WTC11 (cell line): ENCODE measurements around the gene CTNNA1. TPM values are rescaled to one million over a fixed set of nuclear protein-coding genes. Genes with fewer than 3 reads are reported as not detected.
A peak's percentile ranks its signal among the peaks of the same experiment; 100 is the strongest.

Experiments used
- ATAC-seq: fragments of 200-7000 bp; cut with Tn5 transposase; 2 replicates; pipeline ENCODE4 v1.10.0; 2021; ENCODE audit warnings: mild to moderate bottlenecking, moderate library complexity
- CTCF ChIA-PET: fragments of 300-600 bp; sonication (Branson Sonifier 250); formaldehyde crosslinking; loops from one replicate; lab custom pipeline; 2021; ENCODE audit warnings: antibody characterized with exemption; lab: Charles Lee
- POLR2A ChIA-PET: fragments of 350-600 bp; sonication (Branson Sonifier 250); formaldehyde crosslinking; loops from one replicate; lab custom pipeline; 2021; ENCODE audit warnings: antibody characterized with exemption; lab: Charles Lee
- DNase-seq: peaks from one replicate; pipeline ENCODE4 v3.0.0; 2021; ENCODE audit warnings: low spot score
- H3K27ac Mint-ChIP-seq: 2 replicates; pipeline ENCODE4 v1.8.0; 2021; ENCODE audit warnings: mixed read lengths
- H3K27me3 Mint-ChIP-seq: 2 replicates; pipeline ENCODE4 v1.8.0; 2021; ENCODE audit warnings: low read depth, mild to moderate bottlenecking, moderate library complexity, mixed read lengths
- H3K36me3 Mint-ChIP-seq: 2 replicates; pipeline ENCODE4 v1.8.0; 2021; ENCODE audit warnings: mixed read lengths
- H3K4me1 Mint-ChIP-seq: 2 replicates; pipeline ENCODE4 v1.8.0; 2022; ENCODE audit warnings: mixed read lengths
- H3K4me3 Mint-ChIP-seq: 2 replicates; pipeline ENCODE4 v1.8.0; 2021; ENCODE audit warnings: mild to moderate bottlenecking, moderate library complexity, mixed read lengths
- H3K9me3 Mint-ChIP-seq: 2 replicates; pipeline ENCODE4 v1.8.0; 2021; ENCODE audit warnings: mixed read lengths
- ATF1 ChIP-seq: sonication (generic); formaldehyde crosslinking; IDR thresholded peaks from 2 replicates; pipeline ENCODE4 v1.8.1; 2023; ENCODE audit warnings: mild to moderate bottlenecking, moderate library complexity, missing genetic modification reagents
- CREM ChIP-seq: sonication (generic); formaldehyde crosslinking; IDR thresholded peaks from 2 replicates; pipeline ENCODE4 v1.8.1; 2022; ENCODE audit warnings: mild to moderate bottlenecking, missing genetic modification reagents, moderate library complexity
- FOXP1 ChIP-seq: sonication (generic); formaldehyde crosslinking; IDR thresholded peaks from 2 replicates; pipeline ENCODE4 v1.8.0; 2022; ENCODE audit warnings: missing genetic modification reagents, mild to moderate bottlenecking, moderate library complexity, borderline replicate concordance
- IRF2 ChIP-seq: sonication (generic); formaldehyde crosslinking; IDR thresholded peaks from 2 replicates; pipeline ENCODE4 v1.8.0; 2022; ENCODE audit warnings: low read depth, missing genetic modification reagents, borderline replicate concordance
- MYBL2 ChIP-seq: sonication (generic); formaldehyde crosslinking; IDR thresholded peaks from 2 replicates; pipeline ENCODE4 v1.8.1; 2023; ENCODE audit warnings: mild to moderate bottlenecking, moderate library complexity, missing genetic modification reagents
- NR2C2 ChIP-seq: sonication (generic); formaldehyde crosslinking; IDR thresholded peaks from 2 replicates; pipeline ENCODE4 v1.8.0; 2022; ENCODE audit warnings: mild to moderate bottlenecking, missing genetic modification reagents
- OVOL2 ChIP-seq: fragments of 250-450 bp; sonication (Bioruptor Pico); IDR thresholded peaks from 2 replicates; pipeline ENCODE4 v1.9.0; 2021; ENCODE audit warnings: mild to moderate bottlenecking, borderline replicate concordance
- TP53 ChIP-seq: sonication (generic); formaldehyde crosslinking; IDR thresholded peaks from 2 replicates; pipeline ENCODE4 v1.8.1; 2023; ENCODE audit warnings: mild to moderate bottlenecking, missing genetic modification reagents
- ZNF121 ChIP-seq: sonication (generic); formaldehyde crosslinking; IDR thresholded peaks from 2 replicates; pipeline ENCODE4 v1.8.0; 2023; ENCODE audit warnings: missing genetic modification reagents
- ZNF219 ChIP-seq: sonication (generic); formaldehyde crosslinking; IDR thresholded peaks from 2 replicates; pipeline ENCODE4 v1.8.0; 2023; ENCODE audit warnings: missing genetic modification reagents, mild to moderate bottlenecking, borderline replicate concordance
- ZNF263 ChIP-seq: sonication (generic); formaldehyde crosslinking; IDR thresholded peaks from 2 replicates; pipeline ENCODE4 v1.8.1; 2022; ENCODE audit warnings: low read depth, mild to moderate bottlenecking, moderate library complexity, missing genetic modification reagents
- ZNF396 ChIP-seq: fragments of 250-450 bp; sonication (Bioruptor Pico); IDR thresholded peaks from 2 replicates; pipeline ENCODE4 v1.8.0; 2021; ENCODE audit warnings: mild to moderate bottlenecking, moderate library complexity, borderline replicate concordance
- total RNA-seq: library from RNA; stranded (reverse); gene quantifications from 3 replicates; pipeline ENCODE4 v1.2.3, GENCODE V29; 2021
- TF ChIP-seq, protein P1 (sequence below): sonication (generic); formaldehyde crosslinking; IDR thresholded peaks from 2 replicates; pipeline ENCODE4 v1.8.0; 2022; ENCODE audit warnings: mild to moderate bottlenecking, missing genetic modification reagents
- TF ChIP-seq, protein P2 (sequence below): sonication (generic); formaldehyde crosslinking; conservative IDR thresholded peaks from 2 replicates; pipeline ENCODE4 v1.8.1; 2023; ENCODE audit warnings: mild to moderate bottlenecking, low read depth, missing genetic modification reagents, moderate library complexity
- TF ChIP-seq, protein P3 (sequence below): sonication (generic); formaldehyde crosslinking; IDR thresholded peaks from 2 replicates; pipeline ENCODE4 v1.8.1; 2022; ENCODE audit warnings: low read depth, missing genetic modification reagents, borderline replicate concordance
- TF ChIP-seq, protein P4 (sequence below): fragments of 250-450 bp; sonication (Bioruptor Pico); IDR thresholded peaks from 2 replicates; pipeline ENCODE4 v1.9.0; 2021; ENCODE audit warnings: mild to moderate bottlenecking
- TF ChIP-seq, protein P5 (sequence below): sonication (generic); formaldehyde crosslinking; IDR thresholded peaks from 2 replicates; pipeline ENCODE4 v1.8.0; 2023; ENCODE audit warnings: missing genetic modification reagents
- TF ChIP-seq, protein P6 (sequence below): fragments of 250-450 bp; sonication (Bioruptor Pico); IDR thresholded peaks from 2 replicates; pipeline ENCODE4 v1.8.0; 2021; ENCODE audit warnings: mild to moderate bottlenecking

CTNNA1 gene
- total RNA-seq, 1 experiment from 2014 or later: 309 TPM

DNA sequence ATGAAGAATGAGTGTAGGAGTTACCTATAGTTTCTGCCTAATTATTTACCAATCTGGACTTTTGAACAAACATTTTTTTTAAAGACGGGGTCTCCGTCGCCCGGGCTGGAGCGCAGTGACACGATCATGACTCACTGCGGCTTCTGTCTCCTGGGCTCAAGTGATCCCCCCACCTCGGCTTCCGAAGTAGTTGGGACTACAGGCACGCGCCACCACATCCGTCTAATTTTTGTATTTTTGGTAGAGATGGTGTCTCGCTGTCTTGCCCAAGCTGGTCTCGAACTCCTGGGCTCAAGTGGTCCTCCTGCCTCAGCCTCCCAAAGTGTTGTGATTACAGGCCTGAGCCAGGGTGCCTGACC is 1.5 kb downstream of the CTNNA1 start:
- ChIA-PET POLR2A (no interaction called here), CTCF (no interaction called here)
- ATAC-seq (no peak), DNase-seq (no peak)
- Mint-ChIP-seq H3K9me3 (peaks cover 13% of the 10 kb centered on the region), H3K27me3 (no peaks in the 10 kb centered on the region)
- TF ChIP-seq ZNF121 (0 out of 2 replicates have a peak, but pooled peaks have one; percentile 12), OVOL2 (CRISPR knock-in tag) (no peak)
- TF ChIP-seq, all 79 proteins: peak for 1
- peaks cover 44% of the 10 kb centered on the region for H3K4me1 Mint-ChIP-seq
- peaks cover 36% of the 10 kb centered on the region for H3K36me3 Mint-ChIP-seq
- H3K4me3 Mint-ChIP-seq: peak overlapping the region; percentile 86
- H3K27ac Mint-ChIP-seq: peak overlapping the region; percentile 20; the same call in 1 of the 2 replicates

DNA sequence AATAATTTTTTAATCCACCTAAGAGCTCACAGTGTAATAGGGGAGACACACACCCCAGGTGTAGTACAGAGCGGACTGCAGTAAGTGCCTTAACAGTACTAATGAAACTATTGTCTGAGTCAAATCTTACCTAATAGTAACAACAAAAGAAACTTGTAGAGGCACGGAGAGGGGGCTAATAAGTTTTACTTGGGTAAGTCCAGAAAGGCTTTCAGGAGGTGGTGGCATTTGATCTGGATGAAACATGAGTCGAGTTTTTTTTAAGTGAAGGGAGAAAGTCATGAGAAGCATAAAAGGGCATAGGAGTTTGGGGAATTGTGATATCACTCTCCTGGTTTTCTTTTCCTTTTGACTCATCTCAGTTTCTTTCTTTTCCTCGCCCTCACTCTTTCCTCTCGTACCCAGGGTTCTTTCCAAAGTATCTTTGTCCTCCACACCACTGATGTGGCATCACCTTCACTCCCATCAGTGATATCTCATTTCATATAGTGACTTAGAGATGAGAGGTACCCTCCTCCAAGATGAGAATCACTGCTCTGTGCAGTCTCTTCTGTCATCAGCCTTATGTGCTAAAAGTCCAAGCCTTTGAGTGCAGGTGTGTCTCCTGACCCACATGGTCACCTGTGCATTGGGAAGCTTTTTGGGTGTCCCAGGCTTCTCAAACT is 2.0 kb downstream of the CTNNA1 start:
- POLR2A ChIA-PET: no interaction called here
- no peak for DNase-seq
- H3K36me3 Mint-ChIP-seq: peaks cover 36% of the 10 kb centered on the region
- peaks cover 13% of the 10 kb centered on the region for H3K9me3 Mint-ChIP-seq
- TF ChIP-seq, protein P1, sequence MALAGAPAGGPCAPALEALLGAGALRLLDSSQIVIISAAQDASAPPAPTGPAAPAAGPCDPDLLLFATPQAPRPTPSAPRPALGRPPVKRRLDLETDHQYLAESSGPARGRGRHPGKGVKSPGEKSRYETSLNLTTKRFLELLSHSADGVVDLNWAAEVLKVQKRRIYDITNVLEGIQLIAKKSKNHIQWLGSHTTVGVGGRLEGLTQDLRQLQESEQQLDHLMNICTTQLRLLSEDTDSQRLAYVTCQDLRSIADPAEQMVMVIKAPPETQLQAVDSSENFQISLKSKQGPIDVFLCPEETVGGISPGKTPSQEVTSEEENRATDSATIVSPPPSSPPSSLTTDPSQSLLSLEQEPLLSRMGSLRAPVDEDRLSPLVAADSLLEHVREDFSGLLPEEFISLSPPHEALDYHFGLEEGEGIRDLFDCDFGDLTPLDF: no peak
- no peaks in the 10 kb centered on the region for H3K27me3 Mint-ChIP-seq
- peak overlapping the region; percentile 86 for H3K4me3 Mint-ChIP-seq
- CTCF ChIA-PET: no interaction called here
- peak overlapping the region; percentile 91; the same call in 1 of the 2 replicates for H3K27ac Mint-ChIP-seq
- no peak for ATAC-seq
- H3K4me1 Mint-ChIP-seq: peaks cover 44% of the 10 kb centered on the region

DNA sequence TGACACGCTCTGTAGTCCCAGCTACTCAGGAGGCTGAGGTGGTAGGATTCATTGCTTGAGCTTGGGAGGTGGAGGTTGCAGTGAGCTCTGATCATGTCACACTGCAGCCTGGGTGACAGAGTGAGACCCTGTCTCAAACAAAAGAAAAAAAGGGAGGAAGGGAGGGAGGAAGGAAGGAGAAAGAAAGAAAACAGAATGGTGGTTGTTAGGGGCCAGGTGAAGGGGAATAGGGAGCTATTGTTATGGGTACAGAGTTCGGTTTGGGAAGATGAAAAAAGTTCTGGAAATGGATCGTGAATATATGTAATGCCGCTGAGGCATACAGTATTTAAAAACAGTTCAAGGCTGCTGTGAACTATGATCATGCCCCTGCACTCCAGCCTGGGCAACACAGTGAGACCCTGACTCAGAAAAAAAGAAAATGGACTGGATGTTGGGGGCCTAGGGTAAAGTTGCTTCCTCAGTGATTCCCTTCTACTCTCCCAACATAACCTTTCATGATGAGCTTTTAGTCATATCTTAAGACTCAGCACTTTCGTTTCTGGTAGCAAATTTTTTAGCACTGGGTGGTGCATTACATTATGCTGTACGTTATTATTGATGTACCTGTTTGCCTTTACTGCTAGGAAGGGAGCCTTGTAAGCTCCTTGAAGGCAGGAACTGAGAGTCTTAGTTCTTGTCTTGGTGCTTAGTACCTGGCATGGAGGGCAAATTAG is 4.0 kb downstream of the CTNNA1 start:
- H3K4me1 Mint-ChIP-seq: peaks cover 55% of the 10 kb centered on the region
- peaks cover 39% of the 10 kb centered on the region for H3K36me3 Mint-ChIP-seq
- CTCF ChIA-PET: interaction anchor here (0.6 to 2.4 kb wide), 4 partner anchors 9 to 148 kb away, joined by 3 to 10 read pairs (median 4); no protein-coding TSS in a partner anchor

DNA sequence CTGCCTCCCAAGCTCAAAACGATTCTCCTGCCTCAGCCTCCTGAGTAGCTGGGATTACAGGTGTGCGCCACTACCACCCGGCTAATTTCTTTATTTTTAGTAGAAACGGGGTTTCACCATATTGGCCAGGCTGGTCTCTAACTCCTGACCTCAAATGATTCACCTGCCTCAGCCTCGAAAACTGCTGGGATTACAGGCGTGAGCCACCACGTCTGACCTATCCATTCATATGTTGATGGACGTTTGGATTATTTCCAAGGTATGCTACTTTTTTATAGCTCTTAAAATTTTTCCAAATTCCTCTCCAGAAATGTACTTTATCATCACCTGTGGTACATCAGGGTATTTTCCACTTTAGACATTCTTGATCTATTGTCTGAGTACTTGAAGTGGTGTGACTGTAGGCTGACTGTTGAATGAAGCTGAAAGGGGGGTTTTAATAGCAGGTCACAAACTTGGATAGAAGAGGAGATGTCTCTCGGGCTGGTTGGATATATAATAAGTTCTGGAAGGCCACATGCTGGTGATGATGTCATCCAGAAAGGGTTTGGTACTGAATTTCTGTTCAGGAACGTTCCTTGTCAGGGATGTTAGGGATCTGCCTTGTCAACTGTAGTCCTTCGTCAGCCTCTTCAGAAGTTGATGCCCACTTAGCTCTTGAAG is 7.4 kb downstream of the CTNNA1 start:
- POLR2A ChIA-PET: no interaction called here
- CTCF ChIA-PET: interaction anchor here (0.9 kb wide), 2 partner anchors 29 to 65 kb away, joined by 4 read pairs; no protein-coding TSS in a partner anchor
- no peak for DNase-seq
- peaks cover 36% of the 10 kb centered on the region for H3K36me3 Mint-ChIP-seq
- TF ChIP-seq NR2C2 (CRISPR knock-in tag): no peak
- TF ChIP-seq TP53 (CRISPR knock-in tag): no peak
- no peak for TF ChIP-seq CREM (CRISPR knock-in tag)
- no peak for TF ChIP-seq ATF1
- TF ChIP-seq ZNF396 (CRISPR knock-in tag): no peak
- TF ChIP-seq IRF2 (CRISPR knock-in tag): no peak
- TF ChIP-seq MYBL2 (CRISPR knock-in tag): no peak
- TF ChIP-seq, protein P2, sequence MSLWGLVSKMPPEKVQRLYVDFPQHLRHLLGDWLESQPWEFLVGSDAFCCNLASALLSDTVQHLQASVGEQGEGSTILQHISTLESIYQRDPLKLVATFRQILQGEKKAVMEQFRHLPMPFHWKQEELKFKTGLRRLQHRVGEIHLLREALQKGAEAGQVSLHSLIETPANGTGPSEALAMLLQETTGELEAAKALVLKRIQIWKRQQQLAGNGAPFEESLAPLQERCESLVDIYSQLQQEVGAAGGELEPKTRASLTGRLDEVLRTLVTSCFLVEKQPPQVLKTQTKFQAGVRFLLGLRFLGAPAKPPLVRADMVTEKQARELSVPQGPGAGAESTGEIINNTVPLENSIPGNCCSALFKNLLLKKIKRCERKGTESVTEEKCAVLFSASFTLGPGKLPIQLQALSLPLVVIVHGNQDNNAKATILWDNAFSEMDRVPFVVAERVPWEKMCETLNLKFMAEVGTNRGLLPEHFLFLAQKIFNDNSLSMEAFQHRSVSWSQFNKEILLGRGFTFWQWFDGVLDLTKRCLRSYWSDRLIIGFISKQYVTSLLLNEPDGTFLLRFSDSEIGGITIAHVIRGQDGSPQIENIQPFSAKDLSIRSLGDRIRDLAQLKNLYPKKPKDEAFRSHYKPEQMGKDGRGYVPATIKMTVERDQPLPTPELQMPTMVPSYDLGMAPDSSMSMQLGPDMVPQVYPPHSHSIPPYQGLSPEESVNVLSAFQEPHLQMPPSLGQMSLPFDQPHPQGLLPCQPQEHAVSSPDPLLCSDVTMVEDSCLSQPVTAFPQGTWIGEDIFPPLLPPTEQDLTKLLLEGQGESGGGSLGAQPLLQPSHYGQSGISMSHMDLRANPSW (CRISPR knock-in tag): no peak
- TF ChIP-seq ZNF263: no peak
- TF ChIP-seq, protein P3, sequence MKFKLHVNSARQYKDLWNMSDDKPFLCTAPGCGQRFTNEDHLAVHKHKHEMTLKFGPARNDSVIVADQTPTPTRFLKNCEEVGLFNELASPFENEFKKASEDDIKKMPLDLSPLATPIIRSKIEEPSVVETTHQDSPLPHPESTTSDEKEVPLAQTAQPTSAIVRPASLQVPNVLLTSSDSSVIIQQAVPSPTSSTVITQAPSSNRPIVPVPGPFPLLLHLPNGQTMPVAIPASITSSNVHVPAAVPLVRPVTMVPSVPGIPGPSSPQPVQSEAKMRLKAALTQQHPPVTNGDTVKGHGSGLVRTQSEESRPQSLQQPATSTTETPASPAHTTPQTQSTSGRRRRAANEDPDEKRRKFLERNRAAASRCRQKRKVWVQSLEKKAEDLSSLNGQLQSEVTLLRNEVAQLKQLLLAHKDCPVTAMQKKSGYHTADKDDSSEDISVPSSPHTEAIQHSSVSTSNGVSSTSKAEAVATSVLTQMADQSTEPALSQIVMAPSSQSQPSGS (CRISPR knock-in tag): no peak
- TF ChIP-seq, protein P4, sequence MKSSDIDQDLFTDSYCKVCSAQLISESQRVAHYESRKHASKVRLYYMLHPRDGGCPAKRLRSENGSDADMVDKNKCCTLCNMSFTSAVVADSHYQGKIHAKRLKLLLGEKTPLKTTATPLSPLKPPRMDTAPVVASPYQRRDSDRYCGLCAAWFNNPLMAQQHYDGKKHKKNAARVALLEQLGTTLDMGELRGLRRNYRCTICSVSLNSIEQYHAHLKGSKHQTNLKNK (CRISPR knock-in tag): no peak
- TF ChIP-seq, protein P5, sequence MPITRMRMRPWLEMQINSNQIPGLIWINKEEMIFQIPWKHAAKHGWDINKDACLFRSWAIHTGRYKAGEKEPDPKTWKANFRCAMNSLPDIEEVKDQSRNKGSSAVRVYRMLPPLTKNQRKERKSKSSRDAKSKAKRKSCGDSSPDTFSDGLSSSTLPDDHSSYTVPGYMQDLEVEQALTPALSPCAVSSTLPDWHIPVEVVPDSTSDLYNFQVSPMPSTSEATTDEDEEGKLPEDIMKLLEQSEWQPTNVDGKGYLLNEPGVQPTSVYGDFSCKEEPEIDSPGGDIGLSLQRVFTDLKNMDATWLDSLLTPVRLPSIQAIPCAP (CRISPR knock-in tag): no peak
- TF ChIP-seq, protein P6, sequence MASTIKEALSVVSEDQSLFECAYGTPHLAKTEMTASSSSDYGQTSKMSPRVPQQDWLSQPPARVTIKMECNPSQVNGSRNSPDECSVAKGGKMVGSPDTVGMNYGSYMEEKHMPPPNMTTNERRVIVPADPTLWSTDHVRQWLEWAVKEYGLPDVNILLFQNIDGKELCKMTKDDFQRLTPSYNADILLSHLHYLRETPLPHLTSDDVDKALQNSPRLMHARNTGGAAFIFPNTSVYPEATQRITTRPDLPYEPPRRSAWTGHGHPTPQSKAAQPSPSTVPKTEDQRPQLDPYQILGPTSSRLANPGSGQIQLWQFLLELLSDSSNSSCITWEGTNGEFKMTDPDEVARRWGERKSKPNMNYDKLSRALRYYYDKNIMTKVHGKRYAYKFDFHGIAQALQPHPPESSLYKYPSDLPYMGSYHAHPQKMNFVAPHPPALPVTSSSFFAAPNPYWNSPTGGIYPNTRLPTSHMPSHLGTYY: no peak
- no peak for TF ChIP-seq ZNF219 (CRISPR knock-in tag)
- TF ChIP-seq, all 79 proteins: peak for 0
- Mint-ChIP-seq H3K27me3 (no peaks in the 10 kb centered on the region), H3K9me3 (peaks cover 13% of the 10 kb centered on the region), H3K4me1 (peaks cover 43% of the 10 kb centered on the region), H3K4me3 (no peak overlapping the region), H3K27ac (0 out of 2 replicates have a peak overlapping the region, but pooled peaks have one; percentile 6)
- no peak for ATAC-seq

More for the DNA sequence above, 4.0 kb downstream of the CTNNA1 start:
- Mint-ChIP-seq H3K27me3 (no peaks in the 10 kb centered on the region), H3K9me3 (peaks cover 13% of the 10 kb centered on the region), H3K27ac (peak overlapping the region; percentile 63), H3K4me3 (no peak overlapping the region)
- POLR2A ChIA-PET: interaction anchor here (0.6 to 0.7 kb wide), 2 partner anchors 21 to 225 kb away, joined by 3 to 4 read pairs; no protein-coding TSS in a partner anchor
- DNase-seq: no peak
- TF ChIP-seq FOXP1 (CRISPR knock-in tag): no peak
- peak; percentile 53; the same call in 1 of the 2 replicates for TF ChIP-seq ZNF121
- no peak for ATAC-seq
